Hematopoietic multipotent progenitor cell treated with erythropoietin and hydrocortisone succinate and interleukin-3 and kit ligand, for 6 days (in vitro differentiated cells): ENCODE results near the gene TLN1.

ENCODE experiments used
- DNase-seq: peaks from one replicate; pipeline ENCODE4 v3.0.0-alpha.2; 2015

TLN1 gene

DNA sequence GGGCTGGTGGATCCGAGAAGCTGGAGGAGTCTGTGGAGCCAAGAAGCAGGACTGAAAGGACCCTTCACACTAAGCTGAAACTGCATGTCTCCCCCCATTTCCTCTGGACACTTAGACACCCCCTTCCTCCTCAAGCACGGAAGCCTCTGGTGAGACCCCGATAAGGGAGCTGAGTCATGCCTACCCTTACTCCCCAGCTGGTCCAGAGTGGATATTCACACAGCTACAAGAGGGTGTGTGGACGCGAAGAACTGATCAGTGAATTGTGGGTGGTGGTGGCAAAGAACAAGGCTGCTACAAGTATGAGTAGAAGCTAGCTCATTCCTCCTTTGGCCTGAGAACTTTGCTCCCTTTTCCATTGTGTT lies 4.3 kb downstream of the TLN1 start:
- DNase-seq: peak; percentile 70

DNA sequence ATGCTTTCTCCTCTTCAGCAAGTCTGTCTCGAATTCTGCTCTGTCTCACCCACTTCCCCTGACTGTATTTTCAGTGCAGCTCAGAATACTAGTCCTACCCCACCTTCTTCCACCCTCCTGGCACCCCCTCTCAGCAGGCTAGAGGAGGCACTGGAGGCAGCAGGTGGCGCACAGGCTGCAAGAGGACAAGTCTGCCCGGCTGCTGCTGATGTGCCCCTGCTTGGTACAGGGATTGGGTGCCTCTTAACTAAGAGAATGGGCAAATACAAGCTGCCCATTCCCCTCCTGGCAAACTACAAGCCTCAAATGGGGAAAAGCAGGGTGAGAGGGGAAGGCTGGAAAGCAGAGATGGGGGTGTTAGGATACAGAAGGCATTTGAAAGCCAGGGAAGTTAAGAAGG lies 5.1 kb downstream of the TLN1 start:
- DNase-seq: peak; percentile 88

DNA sequence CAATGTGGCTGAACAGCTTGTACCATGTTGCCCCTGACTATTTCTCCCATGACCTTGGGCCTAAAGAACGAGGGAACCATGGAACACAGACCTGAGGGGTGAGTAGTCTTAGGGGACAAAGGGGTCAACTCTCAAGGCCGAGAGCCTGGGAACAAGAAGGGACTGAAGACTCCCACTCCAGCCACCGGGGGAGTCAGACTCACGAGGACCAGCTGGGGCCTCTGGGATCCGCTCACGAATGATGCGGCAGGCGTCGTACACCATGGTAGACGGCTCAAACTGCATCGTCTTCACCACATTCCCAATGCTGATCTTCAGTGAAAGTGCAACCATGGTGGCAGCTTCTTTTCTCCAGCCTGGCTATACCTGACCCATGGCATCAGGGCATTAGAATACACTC lies 6.6 kb downstream of the TLN1 start:
- DNase-seq: no peak

DNA sequence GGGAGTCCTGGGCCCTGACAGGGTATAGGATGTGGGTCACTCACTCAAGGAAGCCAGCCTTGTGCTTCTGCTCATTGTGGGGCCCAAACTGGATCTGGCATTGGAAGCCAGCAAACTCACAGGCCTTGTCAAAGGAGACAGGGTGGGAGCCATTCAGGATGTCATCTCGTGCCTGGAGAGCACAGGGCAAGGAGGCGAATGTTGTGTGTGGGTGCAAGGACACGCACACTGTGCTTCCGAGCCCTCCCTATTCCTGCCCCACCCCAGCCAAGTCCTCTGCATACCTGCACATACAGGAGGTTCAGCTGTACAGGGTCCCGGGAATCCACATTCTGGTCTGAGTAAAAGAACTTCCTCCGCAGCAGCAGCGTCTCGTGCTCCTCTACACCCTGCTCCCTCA lies 8.1 kb downstream of the TLN1 start:
- no peak for DNase-seq

DNA sequence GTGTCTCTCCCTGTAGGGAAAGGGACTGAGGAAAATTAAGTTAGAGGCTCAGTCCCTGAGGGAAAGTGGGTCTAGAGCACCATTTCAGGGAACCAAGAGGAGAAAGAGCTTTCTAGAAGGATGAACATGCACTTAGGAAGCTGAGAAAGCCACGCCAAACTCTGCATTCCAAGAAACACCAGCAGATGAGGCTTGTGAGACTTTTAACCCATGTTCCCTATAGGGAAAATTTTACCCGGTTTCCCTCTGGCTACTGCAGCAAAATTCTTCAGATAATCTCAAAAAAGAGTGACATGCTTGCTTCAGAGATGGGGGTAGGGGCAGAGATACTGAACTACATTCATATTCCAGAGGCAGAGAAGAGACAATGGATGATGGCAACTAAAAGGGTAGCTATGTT lies 8.6 kb downstream of the TLN1 start:
- no peak for DNase-seq

DNA sequence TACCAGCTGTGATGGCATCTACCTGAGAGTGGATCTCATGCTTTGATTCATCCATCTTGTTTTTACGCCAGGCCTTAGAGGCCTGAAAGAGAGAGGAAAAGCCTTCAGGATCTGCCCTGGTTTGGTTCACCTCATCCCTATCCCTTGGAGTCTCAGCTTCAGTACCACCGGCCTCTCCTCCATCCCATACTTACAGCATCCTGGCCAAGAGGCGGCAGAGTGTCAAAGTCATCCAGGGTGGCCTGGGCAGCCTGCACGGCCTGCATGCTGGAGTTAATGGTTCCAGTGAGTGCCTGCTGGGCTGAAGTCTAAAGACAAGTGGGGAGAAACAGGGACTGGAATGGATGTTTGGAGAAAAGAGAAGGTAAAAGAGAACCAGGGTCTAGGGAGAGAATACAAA lies 12.4 kb downstream of the TLN1 start:
- DNase-seq: no peak

DNA sequence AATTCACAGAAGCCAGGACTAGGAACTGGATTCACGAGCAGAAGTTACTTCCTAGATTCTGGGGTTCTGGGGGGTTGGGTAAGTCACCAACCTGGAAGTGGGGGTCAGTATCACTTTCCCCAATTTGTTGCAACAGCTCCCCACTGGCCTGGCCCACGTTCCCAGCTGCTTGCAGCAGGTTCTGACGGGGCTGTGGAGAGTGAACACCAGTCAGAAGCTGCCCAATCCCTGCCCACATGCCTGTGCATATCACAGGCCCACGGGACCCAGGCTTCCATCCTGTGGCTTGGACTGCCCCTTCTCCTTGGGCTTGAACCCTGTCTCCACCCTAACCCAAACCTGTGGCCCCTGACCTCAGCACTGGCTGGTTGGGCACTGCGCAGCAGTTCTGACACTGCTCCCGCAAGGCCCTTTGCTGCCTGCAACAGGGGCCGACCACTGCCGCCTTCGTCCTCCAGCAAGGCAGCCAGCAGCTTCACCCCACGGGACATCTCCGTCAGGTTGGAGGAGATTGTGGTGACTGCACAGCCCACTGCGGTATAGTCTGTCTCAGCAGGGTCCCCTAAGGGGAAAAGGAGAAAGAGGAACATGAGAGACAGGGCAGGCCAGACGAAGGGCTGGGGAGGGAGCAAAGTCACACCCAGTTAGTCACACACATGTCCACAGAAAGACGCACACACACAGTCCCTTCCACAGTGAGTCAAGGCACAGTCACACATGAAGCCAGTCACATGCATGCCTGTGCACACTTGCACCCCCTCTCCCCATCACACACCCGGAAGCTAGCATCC lies 13.1 kb downstream of the TLN1 start:
- DNase-seq: no peak

DNA sequence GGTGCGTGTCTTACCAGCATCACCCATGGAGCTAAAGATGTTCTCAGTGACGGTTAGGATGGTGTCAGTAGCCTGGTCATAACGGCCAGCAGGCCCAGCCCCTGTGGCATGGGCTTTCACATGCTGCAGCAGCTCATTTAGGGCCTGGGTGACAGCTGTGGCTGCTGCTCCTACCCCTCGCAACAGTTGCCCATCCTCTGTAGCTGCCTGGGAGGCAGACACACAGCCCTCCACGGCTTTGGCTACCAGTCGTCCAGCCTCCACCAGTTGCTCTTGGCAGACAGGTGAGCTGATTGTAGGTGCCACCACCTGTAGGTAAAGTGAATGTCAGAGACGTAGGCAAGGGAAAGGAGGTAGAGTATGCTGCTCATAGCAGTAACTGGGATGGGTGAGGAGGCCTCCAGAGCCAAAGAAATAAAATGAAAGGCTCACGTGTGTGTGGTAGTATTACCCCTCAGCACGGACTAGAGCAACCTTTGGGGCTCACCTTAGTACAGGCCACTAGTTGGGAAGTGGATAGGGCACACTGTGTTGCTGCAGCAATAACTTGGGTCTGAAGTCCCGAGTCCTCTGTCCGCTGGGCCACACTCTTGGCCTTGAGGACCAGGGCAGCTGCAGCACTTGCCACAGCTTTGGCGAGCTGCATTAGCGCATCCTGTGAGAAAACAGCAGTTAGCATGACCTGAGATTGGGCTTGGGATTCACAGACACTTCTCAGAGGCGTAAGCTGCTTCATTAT lies 14.7 kb downstream of the TLN1 start:
- no peak for DNase-seq

DNA sequence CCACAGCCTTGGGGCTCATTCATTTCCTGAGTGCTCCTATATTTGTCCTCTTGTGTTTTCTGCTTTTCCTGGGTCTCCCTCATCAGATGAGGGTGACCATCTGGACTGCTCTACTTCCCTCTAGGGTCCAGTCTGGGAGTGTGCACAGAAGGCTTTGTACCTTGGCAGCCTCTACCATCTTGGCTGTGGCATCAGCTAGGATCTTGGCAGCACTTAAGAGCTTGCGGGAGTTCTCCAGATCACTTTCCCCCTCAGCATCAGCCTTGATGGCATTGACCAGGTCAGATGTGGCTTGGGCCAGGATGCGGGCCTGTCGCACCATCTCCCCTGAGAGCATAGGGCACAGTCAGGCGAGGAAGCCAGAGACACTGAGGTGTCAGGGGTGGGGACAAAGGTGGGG lies 15.8 kb downstream of the TLN1 start:
- DNase-seq: no peak

DNA sequence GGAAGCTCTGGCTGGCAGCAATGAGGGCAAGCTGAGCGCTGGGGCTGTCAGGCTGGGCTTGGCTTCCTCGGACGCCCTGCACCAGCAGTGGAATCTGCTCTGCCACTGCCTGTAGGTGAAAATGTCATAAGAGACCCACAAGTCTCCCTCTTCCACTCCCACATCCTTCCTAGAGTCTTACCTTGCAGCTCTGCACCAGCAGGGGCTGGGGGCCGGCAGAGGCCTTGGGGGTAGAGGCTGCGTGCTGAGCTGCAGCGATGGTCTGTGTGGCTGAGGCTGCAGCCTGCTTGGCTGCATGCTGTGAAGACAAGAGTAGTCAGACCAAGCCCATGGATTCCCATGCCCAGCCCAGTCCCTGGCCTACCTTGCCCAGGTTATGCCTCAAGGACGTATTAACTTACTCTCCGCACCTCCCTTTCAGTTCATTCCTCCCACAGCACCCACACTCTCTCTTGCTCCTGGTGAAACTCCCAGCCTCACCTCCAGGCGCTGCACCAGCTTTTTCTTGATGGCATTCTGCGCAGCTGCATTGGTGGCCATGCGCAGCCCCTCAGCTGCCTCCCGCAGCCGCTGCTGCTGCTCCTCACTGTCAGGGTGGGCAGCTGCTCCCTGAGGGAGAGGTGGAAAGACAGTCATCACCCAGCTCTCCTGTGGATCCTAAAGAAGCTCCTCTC lies 17.3 kb downstream of the TLN1 start:
- DNase-seq: no peak

DNA sequence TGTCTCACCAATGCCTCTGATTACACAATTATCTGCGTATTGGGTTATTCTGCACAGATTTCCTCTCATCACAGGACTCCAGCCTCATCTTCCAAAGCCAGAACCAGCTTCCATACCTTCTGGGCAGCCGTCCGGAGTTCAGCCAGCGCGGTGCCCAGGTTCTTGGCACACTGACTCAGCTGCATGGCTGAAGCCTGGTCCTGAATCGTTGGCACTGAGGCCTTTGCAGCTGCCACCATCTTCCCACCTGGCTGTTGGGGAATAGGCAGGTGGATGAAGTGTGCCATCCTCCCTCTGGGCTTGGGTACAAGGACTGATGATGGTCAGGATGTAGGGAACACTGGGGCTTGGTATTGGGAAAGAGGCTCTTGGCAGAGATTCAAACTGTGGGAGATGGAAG lies 17.9 kb downstream of the TLN1 start:
- DNase-seq: no peak

DNA sequence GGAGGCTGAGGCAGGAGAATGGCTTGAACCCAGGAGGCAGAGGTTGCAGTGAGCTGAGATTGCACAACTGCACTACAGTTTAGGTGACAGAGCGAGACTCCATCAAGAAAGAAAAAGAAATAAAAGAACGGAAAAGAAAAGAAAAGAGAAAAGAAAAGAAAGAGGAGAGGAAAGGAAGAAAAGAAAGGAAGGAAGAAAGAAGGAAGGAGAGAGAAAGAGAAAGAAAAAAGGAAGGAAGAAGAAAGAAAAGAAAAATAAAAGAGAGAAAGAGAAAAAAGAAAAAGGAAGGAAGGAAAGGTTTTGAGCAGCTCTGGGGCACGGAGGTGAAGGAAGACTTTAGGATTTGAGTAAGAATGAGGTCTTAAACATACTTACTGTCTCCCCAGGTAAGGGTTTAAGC lies 18.4 kb downstream of the TLN1 start:
- no peak for DNase-seq

DNA sequence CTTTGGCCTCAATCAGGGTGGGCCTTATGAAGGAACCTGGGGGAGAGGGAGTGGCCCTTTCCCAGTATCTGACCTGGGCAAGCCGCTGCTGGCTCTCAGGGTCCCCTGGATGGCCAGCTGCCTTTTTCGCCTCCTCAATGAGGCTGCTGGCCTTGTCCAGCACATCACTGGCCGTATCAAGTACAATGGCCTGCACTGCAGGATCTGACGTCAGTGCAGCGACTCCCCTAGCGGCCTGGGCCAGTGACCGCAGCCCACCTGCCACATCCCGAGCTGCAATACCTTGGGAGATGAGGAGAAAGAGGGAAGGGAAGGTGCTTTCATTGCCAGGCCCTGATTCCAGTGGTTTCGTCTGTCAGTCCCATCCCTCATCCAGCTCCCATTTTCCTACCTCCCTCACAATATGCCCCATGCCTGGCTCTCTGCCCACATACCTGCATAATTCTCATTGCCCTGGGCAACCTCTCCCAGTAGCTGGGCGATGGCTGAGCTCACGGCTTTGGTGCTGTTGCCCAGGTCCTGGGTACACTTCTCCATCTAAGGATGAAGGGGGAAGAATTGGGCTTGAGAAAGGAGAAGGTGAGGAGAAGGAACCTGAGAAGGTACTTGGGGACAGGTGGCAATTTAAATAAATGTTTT lies 19.1 kb downstream of the TLN1 start:
- no peak for DNase-seq

DNA sequence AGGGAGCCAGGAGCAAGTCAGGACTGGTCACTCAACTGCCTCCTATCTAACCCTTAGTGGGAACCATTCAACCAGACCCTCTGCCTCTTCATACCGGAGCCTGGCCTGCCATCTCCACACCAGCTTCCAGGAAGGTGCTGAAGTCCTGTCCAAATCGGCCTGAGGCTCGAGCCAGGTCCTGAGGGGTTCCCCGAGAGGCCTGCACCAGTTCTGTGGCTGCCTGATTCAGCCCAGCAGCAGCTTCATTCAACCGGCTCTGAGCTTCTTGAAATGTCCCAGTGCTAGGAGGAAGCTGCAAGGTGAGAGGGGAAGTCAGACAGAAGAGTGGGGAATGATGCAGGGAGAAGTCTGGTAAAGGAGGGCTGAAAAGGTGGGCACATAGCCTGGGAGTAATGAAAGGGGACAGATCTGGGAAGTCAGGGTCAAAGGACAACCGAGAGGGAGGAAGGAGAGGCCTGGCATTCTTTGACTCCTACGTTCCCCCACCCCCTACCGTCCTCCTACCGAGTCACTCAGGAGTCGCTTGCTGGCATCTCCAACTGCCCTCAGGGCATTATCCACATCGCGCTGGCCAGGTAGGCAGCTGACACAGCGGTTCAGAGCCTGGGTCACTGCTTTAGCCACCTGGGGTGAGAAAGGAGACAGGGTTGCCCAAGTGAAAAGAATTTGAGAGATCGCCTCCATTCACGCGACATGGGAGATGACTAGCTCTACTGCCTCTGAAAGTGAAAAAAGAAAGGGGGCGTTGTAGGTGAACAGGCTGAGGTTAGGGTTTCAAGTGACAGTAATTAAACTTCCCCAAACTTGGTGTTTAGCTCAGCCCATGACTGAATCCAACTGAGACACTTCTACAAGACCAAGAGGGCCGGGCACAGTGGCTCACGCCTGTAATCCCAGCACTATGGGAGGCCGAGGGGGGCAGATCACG lies 20.2 kb downstream of the TLN1 start:
- no peak for DNase-seq

DNA sequence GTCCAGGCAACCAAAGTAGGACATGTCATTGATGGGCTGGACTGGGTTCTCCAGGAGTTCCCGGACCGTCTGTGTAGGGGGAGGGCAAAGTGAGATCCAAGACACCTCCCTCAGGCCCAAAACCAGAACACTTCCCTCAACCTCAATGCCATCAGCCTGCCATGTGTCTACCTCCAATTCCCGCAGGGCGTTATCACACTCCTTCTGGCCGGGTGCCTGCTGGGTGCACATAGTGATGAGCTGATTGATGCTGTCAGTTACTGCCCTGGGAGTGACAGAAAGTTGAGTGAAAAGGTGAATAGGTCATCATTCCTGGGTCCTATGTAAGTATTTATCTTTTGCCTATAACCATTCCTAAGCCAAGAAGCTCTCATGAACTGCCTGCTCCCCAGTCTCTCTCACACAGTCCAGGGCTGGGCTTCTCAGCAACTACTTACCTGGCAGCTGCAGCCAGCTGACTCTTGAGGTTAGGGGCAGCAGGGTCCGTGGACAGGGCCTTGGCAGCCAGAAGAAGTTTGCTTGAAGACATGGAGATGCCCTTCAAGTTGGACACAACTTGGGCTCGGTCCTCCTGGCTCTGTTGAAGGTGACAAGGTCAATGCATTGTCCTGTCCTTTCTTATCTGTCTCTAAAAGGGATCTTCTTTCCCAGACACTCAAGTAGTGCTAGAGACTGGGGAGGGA lies 21.0 kb downstream of the TLN1 start:
- no peak for DNase-seq

DNA sequence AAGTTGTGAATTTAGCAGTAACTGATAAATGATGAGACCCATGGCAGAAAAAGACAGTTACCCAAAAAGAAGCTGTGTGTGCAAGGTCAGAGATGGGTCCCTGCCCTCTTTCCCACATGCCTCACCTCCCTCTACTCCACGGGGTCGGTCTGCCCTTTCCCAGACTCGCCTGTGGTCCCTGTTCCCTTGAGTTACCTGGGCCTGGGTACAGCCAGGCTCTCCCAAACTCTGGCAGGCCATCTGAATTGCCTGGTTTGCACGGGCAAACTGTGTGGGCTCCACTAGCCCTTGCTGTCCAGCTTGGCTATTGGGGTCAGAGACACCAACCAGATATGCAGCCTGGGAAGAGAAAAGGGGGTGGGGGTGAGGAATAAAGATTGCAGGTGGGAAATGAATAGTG lies 23.8 kb downstream of the TLN1 start:
- DNase-seq: no peak

DNA sequence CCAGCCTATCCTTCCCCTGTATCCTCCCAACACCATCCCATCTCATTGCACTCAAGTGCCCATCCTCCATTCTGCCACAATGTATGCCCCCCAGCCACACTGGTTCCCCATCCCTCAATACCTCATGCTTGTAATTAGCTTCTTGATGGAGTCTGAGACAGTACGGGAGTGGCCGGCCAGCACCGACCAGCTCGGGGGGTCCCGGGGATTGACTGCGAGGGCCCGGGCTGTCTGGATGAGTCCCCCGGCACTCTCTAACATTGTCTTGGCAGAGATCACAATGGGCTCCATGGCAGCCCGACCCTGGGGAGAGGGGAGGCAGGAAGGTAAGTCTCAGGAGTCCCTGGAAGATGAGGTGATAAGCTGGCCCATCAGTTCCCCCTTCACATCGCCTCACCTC lies 25.0 kb downstream of the TLN1 start:
- DNase-seq: no peak

DNA sequence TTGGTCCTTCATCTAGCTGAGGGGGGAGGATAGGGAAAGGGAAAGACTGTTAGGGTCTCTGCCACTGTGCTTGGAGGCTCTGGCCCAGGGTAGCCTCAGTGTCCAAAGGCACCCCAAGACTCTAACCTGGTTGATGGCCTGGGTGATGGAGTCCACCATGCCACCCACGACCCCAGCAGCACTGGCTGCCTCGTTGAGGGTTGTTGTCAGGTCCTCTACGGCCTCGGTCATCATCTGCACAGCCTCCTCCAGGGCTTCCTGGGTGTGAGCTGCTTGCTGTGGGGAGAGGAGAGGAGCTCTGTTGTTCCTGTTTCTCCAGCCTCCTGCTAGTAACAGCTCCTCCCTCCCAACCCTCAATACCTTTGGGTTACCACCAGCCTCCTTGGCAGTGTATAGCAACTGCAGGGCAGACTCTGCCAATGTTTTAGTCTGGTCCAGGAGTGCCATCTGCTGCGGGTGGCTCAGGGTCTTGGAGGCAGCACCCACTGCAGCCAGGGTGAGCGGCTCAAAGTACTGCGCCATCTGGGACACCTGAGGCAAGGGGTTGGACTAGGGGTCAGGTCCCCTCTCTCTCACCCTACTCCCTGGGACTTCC lies 26.1 kb downstream of the TLN1 start:
- no peak for DNase-seq

DNA sequence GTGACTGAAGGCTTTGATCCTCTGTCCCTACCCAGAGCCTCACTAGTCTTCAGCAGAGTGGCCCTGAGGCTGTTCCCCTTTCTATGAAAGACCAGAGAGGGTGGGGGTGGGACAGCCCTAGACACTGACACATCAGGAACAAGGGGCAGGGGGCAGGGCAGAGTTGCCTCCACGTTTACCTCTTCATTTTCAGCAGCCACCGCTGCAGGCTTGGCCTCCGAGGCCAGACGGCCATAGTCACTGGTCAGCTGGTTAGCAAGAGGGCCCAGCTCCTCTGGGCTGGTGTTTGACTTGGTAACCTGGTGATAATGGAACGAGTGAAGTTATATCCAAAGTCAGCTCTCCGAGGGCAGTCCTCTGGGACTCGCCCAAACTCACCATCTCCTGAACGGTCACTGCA lies 26.6 kb downstream of the TLN1 start:
- no peak for DNase-seq

DNA sequence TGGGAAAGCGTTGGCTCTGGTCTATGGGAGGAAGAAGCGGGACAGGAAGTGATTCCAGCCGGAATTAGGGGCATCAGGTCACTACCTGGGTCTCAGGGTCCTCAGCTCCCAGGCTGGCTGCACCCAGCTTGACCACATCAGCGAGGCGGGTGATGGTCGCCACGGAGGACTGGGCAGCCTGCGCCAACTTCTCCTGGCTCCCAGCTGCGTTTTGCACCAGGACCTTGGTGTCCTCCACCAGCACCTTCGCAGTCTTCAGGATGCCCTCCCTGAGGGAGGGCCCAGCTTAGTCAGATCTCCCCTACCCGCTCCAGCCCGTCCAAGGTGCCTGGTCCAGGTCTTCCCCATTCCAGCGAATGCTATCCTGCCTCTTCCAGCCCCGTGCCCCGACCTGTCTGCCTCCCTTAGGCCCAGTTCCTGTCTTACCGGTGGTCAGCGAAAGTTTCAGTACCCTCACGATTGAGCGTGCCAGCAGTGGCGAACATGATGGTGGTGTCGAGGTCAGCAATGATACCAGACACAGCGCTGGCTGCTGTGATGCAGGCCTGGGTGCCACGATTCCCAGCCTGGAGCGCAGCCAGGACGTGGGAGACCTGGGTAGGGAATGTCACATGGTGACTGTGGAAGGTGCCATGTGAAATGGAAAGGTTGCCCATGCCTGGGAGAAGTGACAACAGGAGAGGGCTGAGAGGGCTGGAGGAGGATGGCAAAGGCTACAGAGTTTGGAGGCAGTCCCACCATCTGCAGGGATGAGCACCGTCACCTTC lies 27.9 kb downstream of the TLN1 start:
- DNase-seq: no peak

DNA sequence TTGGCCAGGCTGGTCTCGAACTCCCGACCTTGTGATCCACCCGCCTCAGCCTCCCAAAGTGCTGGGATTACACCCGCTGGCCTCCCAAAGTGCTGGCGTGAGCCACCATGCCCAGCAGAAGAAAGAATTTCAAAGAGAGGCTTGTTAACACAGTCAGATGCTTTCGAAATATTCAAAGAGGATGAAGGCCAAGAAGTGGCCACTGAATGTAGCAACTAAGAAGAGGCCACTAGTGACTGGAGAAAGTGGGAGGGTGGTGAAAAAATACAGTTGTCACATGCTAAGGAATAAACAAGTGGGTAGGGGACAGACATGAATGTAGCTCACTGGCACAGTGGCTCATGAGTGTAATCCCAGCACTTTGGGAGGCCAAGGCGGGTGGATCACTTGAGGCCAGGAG lies 29.3 kb downstream of the TLN1 start:
- DNase-seq: no peak
